ENCODE data around the gene EPHB1.

- TF ChIP-seq MZF1 (CRISPR knock-in tag; IDR thresholded peaks at IDR 0.05; ENCODE audit: borderline replicate concordance) (no peak), CAMTA2 (CRISPR knock-in tag; IDR thresholded peaks at IDR 0.05; ENCODE audit: borderline replicate concordance) (no peak), SALL1 (CRISPR knock-in tag; IDR thresholded peaks at IDR 0.05) (no peak), CTCF (CRISPR knock-in tag; IDR thresholded peaks at IDR 0.05) (no peak), CBFB (CRISPR knock-in tag; IDR thresholded peaks at IDR 0.05) (no peak), POLR2A (IDR thresholded peaks at IDR 0.05; ENCODE audit: insufficient read depth in 1 of 2, low read depth in 2 of 2, low read length in 2 of 2) (no peak), HOXA7 (CRISPR knock-in tag; IDR thresholded peaks at IDR 0.05) (no peak), ZNF44 (CRISPR knock-in tag; IDR thresholded peaks at IDR 0.05) (no peak), NFATC3 (CRISPR knock-in tag; IDR thresholded peaks at IDR 0.05) (no peak)
- TF ChIP-seq, protein P1, sequence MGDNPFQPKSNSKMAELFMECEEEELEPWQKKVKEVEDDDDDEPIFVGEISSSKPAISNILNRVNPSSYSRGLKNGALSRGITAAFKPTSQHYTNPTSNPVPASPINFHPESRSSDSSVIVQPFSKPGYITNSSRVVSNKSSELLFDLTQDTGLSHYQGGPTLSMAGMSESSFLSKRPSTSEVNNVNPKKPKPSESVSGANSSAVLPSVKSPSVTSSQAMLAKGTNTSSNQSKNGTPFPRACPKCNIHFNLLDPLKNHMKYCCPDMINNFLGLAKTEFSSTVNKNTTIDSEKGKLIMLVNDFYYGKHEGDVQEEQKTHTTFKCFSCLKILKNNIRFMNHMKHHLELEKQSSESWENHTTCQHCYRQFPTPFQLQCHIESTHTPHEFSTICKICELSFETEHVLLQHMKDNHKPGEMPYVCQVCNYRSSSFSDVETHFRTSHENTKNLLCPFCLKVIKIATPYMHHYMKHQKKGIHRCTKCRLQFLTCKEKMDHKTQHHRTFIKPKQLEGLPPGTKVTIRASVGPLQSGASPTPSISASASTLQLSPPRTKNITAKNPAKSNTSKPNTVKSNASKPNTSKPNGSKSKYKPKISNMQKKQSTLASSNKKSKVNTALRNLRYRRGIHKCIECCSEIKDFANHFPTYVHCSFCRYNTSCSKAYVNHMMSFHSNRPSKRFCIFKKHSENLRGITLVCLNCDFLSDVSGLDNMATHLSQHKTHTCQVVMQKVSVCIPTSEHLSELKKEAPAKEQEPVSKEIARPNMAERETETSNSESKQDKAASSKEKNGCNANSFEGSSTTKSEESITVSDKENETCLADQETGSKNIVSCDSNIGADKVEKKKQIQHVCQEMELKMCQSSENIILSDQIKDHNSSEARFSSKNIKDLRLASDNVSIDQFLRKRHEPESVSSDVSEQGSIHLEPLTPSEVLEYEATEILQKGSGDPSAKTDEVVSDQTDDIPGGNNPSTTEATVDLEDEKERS (CRISPR knock-in tag; IDR thresholded peaks at IDR 0.05): no peak
Measured at GRCh38 chr3:134896696-134897095, 101.6 kb downstream of the EPHB1 start.
